WI38 (cell line): ENCODE measurements around the gene TMEM132D.

Experiments used
- H3K4me3 ChIP-seq: 2 replicates; pipeline ENCODE4 v1.5.1; 2011; ENCODE audit warnings: low read depth, mild to moderate bottlenecking, control low read depth, low read length
- TF ChIP-seq, protein P1 (sequence below): IDR thresholded peaks from 2 replicates; pipeline ENCODE4 v1.5.1; 2012; ENCODE audit warnings: low read depth, mild to moderate bottlenecking, control low read depth, low read length

TMEM132D gene

DNA sequence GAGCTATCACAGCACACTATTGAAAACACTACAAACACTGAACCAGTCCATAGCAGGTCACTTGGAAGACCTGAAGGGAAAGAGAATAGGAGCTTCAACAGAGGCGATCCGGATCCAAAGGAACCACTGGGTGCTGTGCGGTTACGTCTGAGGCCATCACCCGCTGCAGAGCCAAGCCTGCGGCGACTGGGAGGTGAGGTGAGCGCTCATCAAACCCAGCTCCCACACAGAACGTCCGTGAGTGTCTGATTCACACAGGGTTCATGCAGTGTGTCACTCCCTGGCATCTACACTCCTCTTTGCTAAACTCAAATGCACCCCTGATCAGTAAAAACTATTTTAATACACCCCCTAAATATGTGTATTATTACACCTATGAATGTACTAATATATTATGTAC is 64.1 kb downstream of the TMEM132D start:
- TF ChIP-seq, protein P1, sequence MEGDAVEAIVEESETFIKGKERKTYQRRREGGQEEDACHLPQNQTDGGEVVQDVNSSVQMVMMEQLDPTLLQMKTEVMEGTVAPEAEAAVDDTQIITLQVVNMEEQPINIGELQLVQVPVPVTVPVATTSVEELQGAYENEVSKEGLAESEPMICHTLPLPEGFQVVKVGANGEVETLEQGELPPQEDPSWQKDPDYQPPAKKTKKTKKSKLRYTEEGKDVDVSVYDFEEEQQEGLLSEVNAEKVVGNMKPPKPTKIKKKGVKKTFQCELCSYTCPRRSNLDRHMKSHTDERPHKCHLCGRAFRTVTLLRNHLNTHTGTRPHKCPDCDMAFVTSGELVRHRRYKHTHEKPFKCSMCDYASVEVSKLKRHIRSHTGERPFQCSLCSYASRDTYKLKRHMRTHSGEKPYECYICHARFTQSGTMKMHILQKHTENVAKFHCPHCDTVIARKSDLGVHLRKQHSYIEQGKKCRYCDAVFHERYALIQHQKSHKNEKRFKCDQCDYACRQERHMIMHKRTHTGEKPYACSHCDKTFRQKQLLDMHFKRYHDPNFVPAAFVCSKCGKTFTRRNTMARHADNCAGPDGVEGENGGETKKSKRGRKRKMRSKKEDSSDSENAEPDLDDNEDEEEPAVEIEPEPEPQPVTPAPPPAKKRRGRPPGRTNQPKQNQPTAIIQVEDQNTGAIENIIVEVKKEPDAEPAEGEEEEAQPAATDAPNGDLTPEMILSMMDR = no peak
- H3K4me3 ChIP-seq = no peak overlapping the region

- no peak overlapping the region for H3K4me3 ChIP-seq
- TF ChIP-seq, protein P1 = no peak
These were observed 72.5 kb downstream of the TMEM132D start for GRCh38 chr12:129831294-129831693.

DNA sequence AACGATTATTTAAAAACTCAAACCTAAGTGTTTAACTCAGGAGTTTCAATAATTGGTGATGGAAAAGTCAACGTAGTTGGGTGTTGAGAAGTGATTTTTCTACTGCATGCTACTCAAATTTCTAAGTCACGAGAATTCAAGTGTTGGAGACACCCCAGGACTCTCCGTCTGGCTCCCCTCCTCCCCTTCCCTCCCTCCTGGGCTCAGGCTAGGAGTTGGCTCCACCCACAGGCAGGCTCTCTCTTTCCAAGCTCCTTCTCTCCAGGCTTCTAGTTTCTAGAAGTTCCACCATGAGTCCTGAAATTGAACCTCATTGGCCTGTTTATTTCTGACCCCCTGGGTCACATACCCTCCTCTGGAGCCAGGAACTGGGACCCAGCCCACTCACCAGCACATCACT is 73.0 kb downstream of the TMEM132D start:
- TF ChIP-seq, protein P1 = no peak
- no peak overlapping the region for H3K4me3 ChIP-seq

- H3K4me3 ChIP-seq = no peak overlapping the region
- TF ChIP-seq, protein P1 = no peak
These were observed 75.9 kb downstream of the TMEM132D start for GRCh38 chr12:129827866-129828384.

DNA sequence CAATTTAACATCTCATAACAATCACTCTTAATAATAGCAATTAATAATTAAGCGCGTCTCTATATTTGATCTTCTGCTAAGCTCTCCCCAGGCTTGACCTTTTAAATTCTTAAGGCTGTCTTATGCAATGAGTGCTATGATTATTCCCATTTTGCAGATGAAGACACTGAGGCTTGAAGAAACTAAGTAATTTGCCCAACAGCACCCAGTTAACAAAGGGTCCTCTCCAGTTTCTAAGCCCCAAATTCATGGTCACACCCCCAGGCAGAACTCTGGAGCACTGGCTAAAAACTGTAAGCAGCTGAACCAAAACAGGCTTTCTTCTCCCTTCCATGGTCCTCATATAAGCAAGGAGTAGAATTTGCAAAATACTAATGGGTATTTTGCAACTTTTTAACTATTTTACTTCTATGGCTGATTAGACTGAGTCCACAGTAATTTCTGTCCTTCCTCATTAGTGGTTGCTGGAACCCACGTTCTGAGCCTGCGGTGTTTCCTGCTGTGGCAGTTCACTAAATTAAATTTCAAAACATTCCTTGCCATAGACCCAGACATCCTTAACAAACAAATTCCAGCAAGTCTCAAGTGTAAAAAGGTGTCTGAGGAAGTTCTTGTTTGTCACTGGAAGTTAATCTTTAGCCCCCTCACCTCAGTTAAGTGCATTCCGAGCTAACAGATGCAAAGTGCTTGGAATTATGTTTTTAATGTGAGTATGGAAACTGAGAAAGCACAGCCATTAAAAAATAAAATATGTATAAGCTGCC is 76.5 kb downstream of the TMEM132D start:
- no peak overlapping the region for H3K4me3 ChIP-seq
- TF ChIP-seq, protein P1 = no peak

GRCh38 chr12:129826273-129826672 is 77.6 kb downstream of the TMEM132D start:
- no peak overlapping the region for H3K4me3 ChIP-seq
- TF ChIP-seq, protein P1 = no peak

- TF ChIP-seq, protein P1 = no peak
- no peak overlapping the region for H3K4me3 ChIP-seq
These were observed 78.5 kb downstream of the TMEM132D start for GRCh38 chr12:129825316-129825715.
